HG03060 (cell line): Measurements from ENCODE around the gene GNPDA1.

Experiments used
- ATAC-seq: cut with Tn5 transposase; IDR thresholded peaks from one replicate; pipeline ENCODE4 v1.9.1; 2021; ENCODE audit warnings: low read depth, moderate number of reproducible peaks; ENCODE audit not compliant: unreplicated experiment

The GNPDA1 gene

DNA sequence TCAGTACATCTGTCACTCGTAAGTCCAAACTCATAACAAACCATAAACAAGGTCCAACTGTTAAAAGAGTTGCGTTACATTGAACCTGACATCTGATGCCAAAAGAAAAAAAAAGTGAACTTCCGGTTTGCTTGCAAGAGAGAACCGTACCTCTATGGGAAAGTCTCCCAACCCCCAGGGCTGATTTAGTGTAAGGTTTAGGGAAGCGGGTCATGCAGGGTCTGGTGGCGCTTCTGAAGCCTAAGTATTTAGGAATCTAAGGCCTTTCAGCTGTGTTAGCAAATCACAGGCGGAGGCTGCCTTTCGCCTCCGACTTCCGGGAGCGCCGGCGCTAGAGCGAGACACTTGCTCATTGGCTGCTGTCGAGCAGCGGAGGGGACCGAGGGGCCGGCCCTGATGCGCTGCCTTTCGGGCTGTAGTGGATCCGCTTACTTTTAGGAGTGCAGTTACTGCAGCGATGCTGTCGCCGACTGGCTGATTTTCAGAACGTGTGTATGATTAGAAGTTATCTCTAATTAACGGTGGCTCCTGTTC is 12.0 kb upstream of the GNPDA1 start:
- ATAC-seq: peak; percentile 85

DNA sequence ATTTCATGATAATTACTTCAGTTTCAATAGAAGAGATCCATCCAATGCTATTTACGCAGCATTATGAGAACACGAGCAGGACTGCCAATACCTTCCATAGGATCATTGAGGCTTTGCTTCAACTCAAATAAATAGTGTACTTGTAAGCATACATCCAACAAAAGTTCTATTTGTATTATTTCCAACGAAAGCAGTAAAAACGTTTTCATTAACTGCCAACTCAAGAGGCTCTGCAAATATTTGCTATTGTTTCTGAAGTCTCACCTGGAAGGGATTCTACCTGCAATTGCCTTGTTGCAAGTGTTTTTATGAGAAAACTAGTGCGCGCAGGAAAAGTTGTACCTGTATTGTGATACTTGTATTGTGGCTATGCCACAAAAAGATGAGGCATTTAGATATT is 11.0 kb upstream of the GNPDA1 start:
- no peak for ATAC-seq

DNA sequence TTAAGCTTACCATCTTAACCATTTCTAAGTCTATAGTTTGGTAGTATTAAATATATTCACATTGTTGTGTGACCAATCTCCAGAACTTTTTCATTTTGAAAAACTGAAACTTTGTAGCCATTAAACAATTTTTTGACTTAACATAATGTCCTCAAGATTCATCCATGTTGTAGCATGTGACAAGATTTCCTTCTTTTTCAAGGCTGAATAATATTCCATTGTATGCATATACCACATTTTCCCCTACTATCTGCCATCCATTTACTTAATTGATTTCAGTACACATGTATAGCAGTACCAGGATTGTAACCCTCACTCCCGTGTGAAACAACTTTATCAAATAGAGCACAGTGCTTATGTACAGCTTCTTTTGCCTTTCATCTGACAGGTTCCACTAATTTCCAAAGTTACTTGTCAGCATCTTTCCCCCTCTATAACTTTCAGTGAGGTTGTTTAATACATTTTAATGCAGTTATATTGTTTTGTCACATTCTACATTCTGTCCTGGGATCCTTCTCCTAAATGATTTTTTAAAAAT is 7.4 kb upstream of the GNPDA1 start:
- no peak for ATAC-seq

DNA sequence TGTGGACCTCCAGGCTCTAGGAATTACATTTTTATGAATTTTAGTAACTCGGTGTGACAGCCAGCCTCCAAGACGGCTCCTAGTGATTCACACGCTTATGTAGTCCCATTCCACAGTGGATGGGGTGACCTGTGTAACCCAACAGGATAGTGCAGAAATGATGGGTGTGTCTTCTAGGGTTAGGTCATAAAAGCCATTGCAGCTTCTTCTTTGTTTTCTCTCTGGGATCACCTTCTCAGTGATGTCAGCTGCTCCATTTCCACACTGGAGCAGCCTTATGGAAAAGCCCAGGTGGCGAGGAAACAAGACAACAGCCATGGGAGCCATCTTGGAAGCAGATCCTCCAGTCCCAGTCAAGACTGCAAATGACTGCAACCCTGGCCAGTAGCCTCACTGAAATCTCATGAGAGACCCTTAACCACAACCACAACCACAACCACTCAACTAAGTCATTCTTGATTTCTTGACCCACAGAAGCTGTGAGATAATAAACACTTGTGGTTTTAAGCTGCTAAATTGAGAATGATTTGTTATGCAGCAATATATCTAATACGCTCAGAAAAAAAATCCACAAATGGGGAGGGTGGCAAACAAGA is 5.1 kb upstream of the GNPDA1 start:
- ATAC-seq: peak; percentile 33

- no peak for ATAC-seq
These were observed 3.7 kb upstream of the GNPDA1 start for GRCh38 chr5:142016556-142016955.

DNA sequence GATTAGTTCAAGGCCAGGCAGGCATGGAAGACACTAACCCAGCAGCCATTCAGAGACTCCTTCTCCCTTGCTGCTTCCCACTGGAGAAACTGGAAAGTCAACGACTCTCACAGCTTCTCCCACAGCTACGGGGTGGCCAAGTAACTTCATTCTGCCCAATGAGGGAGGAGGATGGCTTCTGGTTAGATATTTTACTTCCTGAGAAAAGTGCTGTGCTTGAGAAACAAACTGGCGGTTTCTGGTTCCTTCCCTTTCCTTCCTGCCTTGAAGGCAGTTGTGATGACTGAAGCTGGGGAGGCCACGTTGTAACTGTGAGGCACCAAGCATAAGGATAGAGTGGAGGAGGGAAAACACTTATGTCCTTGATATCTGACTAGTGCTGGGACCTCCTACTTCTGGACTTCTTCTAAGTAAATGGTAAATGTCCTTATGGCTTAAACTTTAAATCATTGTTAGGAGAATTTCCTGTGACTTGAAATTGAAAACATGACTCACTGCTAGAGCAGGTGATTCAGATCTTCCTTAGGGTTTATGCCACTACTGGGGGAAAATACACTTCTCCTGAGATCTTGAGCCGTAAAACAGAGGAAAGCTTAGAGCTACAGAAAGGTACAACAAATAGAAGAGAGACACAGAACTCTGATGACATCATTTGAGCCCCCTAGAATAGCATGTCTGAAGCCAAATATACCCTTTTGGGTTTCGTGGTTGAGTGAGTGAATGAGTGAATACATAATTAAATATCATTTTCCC is 3.1 kb upstream of the GNPDA1 start:
- no peak for ATAC-seq

GRCh38 chr5:142014911-142015584 is 2.2 kb upstream of the GNPDA1 start:
- ATAC-seq: no peak

DNA sequence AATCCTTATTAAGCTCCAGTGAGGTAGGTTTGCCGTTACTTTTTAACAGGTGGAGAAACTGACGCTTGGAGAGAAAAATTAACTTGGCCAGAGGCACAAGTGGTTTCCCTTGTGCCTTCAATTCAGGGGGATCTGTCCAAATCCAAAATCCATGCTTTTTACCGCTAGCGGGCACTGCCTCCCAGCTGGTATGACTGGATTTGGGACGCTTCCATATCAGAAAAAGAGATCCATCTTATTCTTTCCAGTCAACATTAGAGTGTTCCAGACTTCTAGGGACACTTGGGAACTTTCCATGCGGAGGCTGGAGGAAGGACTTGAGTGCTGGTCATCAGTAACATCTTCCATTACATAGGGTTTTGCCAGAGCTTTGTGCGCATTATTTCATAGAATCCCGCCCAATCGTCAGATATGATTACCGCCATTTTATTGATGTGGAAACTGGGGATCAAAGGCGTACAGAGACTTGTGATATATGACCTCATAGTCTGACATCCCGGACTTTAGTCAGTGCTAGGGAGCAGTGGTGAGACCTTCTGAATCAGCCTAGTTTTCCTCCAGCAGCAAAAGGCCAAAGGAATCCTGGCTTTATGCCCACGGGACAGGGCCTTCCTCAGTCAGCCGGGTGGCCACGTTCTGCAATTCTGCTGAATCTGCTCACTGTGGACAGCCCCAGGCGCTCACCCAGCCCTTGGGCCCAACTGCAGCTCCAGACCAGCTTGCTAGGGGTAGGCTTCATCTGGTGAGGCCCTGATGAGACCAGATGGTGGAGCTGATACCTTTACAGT is 1.1 kb upstream of the GNPDA1 start:
- ATAC-seq: no peak

GRCh38 chr5:142012186-142012785 is 541 bp downstream of the GNPDA1 start:
- no peak for ATAC-seq

DNA sequence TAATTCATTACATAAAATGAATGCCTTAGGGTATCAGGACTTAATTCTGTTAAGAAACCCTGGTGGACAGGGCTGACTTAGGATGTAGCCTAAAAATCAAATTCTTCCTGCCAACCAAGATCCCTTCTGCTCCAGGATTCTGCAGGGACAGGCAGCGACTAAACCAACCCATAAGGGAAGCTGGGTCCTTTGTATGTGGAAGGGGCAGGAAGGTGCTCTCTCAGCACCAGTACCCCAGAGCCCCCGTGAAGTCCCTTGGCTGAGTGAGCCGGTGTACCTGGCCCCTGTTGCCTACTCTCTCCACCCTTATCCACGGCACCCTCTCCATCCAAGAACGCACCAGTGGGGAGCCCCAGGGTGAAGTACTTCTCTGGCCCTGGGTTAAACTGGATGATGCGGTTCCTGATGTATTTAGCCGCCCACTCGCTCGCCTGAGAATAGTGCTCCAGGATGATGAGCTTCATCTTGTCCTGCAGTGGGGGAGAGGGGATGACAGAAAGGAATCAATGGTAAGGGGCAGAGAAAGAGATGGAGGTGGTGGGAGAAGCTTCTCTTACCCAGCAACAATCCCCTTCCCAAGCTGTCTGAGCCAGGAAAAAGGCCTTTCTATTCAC is 1.1 kb downstream of the GNPDA1 start:
- ATAC-seq: no peak

GRCh38 chr5:142009886-142010285 is 2.9 kb downstream of the GNPDA1 start:
- ATAC-seq: no peak

DNA sequence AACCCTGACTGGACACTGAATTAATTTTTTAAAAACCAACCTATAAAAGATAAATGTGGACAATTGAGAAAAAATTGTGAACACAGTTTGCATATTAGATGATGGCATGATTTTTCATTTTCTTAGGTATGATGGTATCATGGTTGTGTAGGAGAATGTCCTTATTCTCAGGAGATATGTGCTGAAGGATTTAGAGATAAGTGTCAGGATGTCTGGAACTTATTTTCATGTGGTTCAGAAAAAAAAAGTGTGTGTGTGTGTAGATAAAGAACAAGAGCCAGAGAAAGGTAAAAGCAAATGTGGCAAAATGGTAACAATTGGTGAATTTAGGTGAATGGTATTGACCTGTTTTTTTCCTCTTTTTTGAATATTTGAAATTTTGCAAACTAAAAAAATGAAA is 4.0 kb downstream of the GNPDA1 start:
- ATAC-seq: no peak

GRCh38 chr5:142007237-142007544 is 5.6 kb downstream of the GNPDA1 start:
- no peak for ATAC-seq

DNA sequence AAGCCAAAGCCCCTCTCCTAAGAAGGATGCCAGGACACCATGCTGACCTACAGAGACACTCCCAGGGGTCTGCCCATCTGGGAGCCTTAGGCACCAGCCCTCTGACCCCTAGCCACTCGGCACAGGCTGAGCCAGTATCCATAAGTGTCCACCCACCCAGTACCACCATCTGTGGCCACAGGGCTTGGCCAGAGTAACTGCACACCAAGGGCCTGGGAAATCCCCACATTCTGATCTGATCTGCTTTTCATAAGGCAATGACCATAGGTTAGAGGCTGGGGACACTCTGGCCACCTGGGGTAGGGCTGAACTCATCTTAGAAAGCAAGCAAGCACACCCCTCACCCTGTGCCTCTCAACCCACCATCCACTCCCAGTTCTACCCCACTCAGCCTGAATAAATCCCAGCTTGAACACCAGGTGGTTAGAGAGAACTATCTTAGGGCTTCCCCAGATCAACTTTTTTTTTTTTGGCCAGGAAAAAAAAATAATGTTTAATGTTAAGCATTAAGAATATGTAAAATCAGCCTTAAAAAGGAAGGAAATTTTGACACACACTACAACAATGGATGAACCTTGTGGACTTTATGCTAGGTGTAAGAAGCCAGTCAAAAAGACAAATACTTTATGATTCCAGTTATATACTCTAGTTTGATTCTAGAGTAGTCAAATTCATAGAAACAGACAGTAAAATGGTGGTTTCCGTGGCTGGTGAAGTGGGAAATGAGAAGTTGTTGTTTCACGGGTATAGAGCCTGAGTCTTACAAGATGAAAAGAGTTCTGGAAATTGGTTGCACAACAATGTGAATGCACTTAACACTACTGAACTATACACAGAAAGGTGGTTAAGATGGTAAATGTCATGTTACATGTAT is 6.2 kb downstream of the GNPDA1 start:
- ATAC-seq: no peak

- ATAC-seq: no peak
These were observed 9.5 kb downstream of the GNPDA1 start for GRCh38 chr5:142003266-142003800.

DNA sequence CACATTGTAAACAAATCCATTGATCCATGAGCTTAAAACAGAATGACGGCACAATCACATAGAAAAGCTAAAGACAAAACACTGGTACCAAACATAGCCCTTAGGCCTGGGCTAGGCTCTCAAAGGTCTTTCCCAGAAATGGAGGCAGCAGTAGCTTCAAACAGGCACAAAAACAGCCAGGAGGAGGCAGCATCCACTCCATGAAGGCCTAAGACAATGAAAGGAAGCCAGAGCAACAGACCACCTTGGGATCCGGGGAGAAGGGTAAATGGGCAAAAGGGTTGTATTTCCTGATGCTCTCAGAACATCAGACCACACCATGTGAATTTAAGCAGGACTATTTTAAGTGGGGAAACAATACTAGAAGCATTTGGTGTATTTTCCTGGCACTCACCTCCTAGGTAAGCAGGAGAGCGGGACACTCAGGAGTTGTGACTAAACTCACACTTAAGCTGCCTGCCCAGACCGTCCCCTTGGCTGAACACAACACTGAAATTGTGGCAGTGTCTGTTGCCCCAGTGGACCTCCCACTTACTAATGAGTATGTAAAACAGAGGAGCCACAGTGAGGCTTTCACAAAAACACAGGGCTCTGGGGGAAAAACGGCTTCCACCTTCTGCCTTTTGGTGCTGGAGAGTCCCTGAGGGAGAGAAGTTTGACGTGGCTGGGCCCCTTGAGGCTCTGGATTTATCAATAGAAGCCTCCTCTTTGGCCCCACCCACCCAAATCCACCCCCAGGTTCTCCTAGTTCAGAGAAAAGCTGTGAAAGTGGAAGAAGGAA is 11.9 kb downstream of the GNPDA1 start:
- no peak for ATAC-seq

GRCh38 chr5:142000173-142000572 is 12.7 kb downstream of the GNPDA1 start:
- no peak for ATAC-seq
